Stimulated activated CD4-positive, alpha-beta T cell treated with anti-CD3 and anti-CD28 coated beads, Interleukin-12 subunit alpha, Interleukin-12 subunit beta, amount 100 ng/mL, for 48 hours (primary cell): ENCODE data around the gene C1orf198.

Source experiments
- DNase-seq, 3 donors: peaks; one replicate each; pipeline ENCODE4 v3.0.0-alpha.2; 2020; ENCODE audit warnings: low read depth in 2 of 3, low spot score in 1 of 3

The C1orf198 gene

DNA sequence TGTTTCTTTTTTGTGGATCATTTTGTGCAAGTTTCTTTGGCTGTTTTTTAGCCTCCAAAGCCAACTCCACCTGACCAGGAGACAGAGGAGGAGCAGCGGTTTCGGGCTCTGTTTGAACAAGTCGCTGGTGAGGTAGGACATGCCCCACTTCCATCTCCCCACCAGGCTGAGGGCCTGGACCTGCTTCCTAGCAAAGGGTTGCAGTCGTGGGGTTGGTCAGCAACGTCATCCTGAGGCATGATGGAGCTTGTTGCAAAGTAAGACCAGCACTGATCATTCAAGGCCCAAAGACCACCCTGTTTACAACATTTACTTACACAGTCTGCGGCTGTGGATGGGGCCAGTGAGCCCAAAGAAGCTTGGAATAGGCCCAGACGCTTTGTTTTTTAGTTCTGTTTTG lies 80.8 kb downstream of the C1orf198 start:
- no peak for DNase-seq
